ENCODE measurements around the gene RSRC1.
"Not testable (repeated sequence)": the region's sequence is repeated elsewhere in the genome, so short reads cannot be mapped to it uniquely, and the experiment has no call there.

RSRC1 gene

DNA sequence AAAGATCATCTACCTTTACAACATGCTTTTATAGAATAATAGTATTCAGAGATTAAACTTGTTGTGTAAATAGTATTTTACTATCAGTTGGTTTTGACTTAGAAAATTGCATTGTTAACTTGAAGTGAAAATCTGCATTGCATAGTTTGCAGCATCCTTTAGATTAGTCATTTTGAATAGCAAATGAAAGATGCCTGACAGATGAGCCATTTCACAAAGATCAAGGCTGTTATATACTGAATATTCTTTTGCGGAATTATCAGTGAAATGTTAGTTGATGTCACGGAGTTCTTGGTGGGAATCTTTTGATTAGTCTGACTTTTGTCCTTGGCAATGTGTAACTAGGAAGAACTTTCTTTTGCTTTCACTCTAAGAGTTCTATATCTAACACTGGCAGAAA is 24.5 kb downstream of the RSRC1 start:
- no peak for DNase-seq

- no peak for DNase-seq
These were observed 30.5 kb downstream of the RSRC1 start for GRCh38 chr3:158140396-158140795.

DNA sequence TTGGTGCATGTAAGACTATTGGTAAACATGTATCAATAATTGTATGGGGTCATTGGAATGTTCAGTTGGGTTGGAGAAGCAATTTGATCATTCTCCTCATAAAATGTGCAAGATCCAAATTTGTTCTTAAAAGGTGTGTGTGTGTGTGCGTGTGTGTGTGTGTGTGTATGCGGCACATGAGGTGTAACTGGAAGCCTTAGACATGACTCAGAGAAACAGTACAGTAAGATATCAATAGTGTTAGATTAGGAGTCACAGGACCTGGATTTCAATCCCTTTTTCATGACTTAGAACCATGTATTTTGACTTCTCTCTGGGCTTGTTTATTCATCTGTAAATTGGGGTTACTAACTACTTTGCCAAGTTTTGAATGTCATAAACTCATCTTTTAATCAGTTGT is 38.3 kb downstream of the RSRC1 start:
- no peak for DNase-seq

GRCh38 chr3:158152186-158152585 is 42.3 kb downstream of the RSRC1 start:
- no peak for DNase-seq

GRCh38 chr3:158158969-158159368 is 49.1 kb downstream of the RSRC1 start:
- no peak for DNase-seq

DNA sequence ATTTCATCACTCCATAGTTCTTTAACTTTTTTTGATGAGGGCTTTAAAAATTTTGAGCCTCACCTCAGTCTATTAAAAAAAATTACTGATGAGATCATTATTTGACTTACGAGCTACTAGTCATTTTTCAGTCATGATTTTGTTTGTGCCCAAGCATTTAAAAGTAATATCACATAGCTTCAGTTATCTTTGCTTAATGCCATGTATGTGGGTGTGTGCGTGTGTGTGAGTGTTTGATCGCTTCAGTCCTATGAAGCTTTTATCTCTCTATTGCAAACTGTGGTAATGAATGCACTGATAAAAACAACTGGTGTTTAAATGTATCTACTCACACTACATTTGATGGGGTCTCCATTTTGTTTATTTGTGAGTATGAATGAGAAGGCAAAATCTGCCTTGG is 49.8 kb downstream of the RSRC1 start:
- no peak for DNase-seq

- DNase-seq: no peak
These were observed 51.1 kb downstream of the RSRC1 start for GRCh38 chr3:158160958-158161357.

DNA sequence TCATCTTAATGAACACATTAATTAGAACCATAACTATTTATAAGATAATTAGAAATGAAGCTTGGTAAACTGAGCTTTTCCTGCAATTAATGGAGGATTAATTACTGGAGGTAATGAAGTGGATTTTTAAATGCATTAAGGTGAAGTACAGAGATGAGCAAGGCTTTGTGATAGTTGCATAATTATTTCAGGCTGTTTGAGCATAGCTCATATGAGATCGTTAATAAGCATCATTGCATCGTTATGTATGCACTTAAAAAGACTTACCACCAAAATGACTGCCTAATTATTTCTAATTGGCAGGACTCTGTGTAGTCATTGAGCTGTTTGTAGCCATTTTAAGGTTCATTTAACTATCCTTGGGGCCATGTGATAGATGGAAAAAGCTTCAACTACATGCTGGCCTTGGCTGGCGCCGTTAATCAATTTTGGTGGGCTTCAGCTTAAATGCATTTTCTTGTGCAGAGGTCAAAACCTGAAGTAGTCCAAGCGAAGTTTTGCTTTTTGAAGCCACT is 55.3 kb downstream of the RSRC1 start:
- no peak for DNase-seq

GRCh38 chr3:158165730-158166129 is 55.8 kb downstream of the RSRC1 start:
- no peak for DNase-seq

DNA sequence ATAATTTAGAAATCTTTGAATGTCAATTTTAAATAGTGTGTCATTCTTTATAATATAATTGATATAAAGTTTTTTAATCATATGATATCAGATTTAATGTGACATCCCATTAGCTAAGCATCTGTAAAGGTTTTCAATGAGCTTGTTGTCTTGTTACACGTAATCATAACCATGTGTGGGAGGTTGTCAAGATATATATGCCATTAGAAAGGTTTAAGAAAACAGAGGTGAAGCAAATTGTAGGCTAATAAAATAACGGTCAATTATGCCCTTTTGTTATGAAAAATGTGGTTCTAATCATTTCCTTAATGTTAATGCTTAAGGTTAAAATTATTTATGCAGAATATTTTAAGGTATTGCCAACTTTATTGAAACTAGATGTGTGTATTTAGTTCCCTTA is 56.3 kb downstream of the RSRC1 start:
- DNase-seq: no peak

DNA sequence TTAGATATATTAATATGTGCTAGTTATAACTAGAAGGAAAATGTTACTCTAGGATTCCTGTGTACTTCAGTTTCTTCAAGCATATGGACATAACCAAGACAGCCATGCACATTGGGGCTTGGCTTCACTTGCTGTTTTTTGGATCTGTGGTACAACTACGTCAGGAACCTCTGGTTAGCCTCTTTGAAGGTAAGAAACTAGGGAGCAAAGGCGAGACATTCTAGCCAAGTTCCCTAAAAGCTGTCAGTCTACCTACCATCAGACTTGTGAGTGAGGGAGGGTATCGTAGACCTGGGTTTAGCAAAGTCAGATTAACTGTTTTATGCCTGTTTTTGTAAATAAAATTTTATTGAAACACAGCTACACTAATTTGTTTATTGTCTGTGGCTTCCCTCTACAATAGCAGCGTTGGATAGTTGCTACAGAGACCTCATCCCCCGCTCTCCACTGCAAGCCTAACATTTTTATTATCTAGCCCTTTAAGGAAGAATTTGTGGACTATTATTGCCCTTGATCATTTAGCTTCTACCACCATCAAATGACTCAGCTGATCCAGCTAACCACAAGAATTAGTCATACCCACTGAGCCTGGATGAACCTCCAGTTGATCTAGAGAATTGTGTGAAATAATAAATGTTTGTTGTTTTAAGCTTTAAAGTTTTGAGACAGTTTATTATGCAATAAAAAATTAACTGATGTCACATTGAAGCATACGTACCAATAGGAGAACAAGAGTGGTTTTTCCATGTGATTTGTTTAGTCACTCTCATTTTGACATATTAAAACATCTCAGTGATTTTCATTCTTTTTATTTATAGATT is 58.1 kb downstream of the RSRC1 start:
- no peak for DNase-seq

DNA sequence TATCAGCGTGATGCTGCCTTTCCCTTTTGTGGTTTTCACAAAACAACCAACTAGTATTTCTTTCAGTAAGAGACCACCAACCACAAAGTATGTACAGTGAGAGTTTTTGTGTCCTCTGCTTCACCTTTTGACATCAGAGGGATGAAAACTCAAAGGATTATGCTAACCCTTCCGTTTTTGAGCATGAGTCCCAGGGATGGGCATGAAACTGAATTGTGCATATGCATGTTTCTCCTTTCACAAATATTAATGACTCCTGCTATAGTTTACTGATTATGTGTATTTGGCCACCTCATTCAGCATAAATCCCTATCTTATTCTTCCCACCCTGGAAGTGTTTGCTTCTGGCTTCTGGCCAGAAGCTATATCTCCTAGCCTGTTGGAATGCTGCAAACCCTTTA is 59.2 kb downstream of the RSRC1 start:
- DNase-seq: no peak

- no peak for DNase-seq
These were observed 71.2 kb downstream of the RSRC1 start for GRCh38 chr3:158181096-158181495.

GRCh38 chr3:158185711-158186110 is 75.8 kb downstream of the RSRC1 start:
- no peak for DNase-seq

DNA sequence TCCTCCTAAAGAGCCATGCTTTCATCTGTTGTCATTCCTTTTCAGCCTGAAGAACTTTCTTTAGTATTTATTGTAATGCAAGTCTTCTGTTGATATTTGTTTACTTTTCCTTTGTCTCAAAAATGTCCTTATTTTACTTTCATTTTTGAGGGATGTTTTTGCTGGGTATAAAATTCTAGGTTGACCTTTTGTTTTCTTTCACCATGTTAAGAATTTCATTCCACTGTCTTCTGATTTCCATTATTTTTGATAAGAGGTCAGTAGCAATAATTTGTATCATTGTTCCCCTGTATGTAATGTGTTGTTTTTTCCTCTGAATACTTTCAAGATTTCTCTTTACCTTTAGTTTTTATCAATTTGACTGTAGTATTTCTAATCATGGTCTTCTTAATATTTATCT is 91.1 kb downstream of the RSRC1 start:
- no peak for DNase-seq

DNA sequence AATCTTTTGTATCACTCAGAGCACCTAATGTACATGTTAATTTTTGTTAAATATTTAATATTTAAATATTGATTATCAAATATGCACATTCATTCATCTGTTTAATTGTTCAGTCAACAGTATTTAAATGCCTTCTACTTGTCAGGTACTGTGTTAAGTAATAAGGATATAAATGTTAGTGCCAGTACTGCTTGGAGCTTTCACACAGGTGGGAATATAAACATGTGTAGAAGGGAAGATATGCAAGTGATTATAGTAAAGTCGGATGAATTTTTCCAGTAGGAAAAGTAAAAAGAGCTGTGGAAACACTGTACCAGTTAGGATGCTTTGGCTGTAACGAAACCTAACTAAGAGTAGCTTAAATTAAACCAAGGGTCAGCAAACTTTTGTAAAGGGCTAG is 95.4 kb downstream of the RSRC1 start:
- DNase-seq: no peak

GRCh38 chr3:158205994-158206393 is 96.1 kb downstream of the RSRC1 start:
- DNase-seq: no peak

DNA sequence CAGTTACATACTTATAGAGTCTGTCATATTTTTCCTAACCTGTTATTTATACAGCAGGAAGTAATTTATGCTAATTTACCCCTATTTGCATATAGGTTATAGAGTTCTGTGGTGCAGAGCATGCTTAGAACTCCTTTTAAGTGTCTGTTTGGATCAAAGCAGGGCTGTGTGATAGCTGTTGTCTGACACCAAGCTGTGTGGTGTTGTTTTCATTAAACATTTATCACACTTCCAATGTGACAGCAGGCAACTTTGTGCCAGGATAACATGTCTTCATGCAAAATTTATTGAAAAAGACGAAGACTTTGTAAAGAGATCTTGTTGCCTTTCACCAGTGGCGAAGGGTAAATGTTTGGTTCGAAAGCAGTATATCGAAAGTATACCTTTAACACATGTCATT is 100.2 kb downstream of the RSRC1 start:
- no peak for DNase-seq

DNA sequence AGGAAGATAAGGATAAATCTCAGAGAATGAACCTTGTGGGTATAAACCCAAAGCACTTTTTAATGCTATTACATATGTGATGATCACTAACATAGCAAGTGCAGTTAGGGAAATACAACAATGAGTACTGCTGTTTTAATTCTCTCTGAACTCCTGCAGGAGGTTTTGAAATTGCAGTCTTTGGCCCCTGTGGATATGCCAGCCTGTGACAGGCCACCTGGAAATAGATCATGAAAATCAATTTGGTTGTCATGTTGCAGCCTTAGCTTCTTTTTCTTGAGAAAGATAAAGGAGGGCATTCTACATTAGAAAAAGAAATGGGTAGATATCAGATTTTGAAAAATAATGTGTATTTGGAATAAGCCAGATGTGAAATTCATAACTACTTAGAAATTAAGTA is 103.6 kb downstream of the RSRC1 start:
- DNase-seq: no peak

DNA sequence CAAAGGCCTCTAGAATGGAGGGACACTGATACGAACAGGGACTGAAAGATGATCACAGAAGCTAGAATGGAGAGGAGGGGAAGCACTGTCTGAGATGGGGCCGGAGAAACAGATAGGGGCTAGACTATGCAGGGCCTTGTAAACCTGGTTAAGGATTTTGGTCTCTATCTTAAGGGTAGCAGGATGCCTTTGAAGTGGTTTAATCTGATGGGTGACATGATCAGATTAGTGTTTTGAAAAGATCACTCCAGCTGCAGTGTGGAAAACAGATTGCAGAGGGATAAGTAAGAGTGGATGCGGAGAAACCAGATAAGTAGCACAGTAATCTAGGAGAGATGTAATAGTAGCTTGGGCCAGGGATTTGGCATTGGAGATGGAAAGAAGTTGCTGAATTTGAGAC is 108.1 kb downstream of the RSRC1 start:
- DNase-seq: no peak

- DNase-seq: no peak
These were observed 110.7 kb downstream of the RSRC1 start for GRCh38 chr3:158220575-158220974.

DNA sequence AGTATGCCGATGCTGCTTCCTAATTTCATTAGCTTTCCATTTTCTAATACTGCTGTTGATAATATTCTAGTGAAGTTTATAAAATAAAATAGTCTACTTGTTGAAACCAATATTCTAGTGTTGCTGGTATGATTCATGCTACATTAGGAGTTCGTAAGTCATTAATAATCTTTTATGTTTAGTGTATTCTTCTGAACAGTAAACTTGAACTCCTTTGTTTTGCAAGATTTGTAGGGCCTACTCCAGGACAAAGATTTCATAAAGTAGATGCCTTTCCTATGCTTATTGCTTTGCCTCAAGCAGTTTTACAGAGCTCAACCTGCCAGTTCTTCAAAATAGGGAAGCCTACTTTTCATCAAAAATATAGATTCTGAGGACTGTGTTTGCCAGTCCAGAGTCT is 111.5 kb downstream of the RSRC1 start:
- DNase-seq: no peak

GRCh38 chr3:158226429-158226828 is 116.5 kb downstream of the RSRC1 start:
- no peak for DNase-seq

DNA sequence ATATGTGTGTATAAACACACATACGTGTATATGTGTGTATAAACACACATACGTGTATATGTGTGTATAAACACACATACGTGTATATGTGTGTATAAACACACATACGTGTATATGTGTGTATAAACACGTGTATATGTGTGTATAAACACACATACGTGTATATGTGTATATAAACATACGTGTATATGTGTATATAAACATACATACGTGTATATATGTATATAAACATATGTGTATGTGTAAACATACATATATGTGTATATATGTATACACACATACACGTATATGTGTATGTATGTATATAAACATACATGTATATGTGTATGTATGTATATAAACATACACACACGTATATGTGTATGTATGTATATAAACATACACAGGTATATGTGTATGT is 119.1 kb downstream of the RSRC1 start:
- DNase-seq: not testable (repeated sequence)

- no peak for DNase-seq
These were observed 123.9 kb downstream of the RSRC1 start for GRCh38 chr3:158233791-158234190.

All from activated naive CD4-positive, alpha-beta T cell (primary cell).